Kidney glomerular epithelial cell (primary cell): ENCODE results near the gene LRRC55.
"Not testable (repeated sequence)": the region's sequence is repeated elsewhere in the genome, so short reads cannot be mapped to it uniquely, and the experiment has no call there.

Experiments
- DNase-seq: peaks from one replicate; lab custom pipeline; 2025; lab: John Stamatoyannopoulos, UW

The LRRC55 gene

DNA sequence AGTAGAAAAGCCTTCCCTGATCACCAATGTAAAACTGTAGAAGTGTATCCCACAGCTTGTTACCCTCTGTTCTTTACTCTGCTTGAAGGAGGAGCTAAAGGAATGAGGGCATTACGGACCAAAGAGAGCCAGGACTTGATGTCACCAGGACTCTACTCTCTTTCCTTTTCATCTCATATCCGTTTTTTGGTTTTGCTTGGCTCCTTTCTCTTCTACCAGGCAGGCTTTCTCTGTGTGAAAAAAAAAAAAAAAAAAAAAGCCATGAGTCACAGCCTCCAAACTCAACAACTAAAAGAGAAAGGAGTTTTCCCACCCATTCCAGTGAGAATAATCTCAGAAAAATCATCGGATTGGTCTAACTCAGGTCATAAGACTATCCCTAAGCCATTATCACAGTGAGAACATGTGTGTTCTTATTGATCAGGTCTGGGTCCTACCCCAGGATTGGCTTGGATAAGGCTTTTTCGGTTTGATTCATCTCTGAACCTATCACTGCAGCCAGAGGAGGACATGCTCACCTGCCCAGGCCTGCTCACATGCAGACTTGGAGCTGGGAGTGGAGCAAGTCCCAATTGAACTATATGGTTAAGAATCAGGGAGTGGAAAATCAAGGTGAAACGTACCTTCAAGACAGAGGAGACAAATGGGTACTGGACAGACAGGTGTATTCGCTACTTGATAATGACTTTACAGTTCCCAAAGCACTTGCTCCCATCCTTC is 19.4 kb upstream of the LRRC55 start:
- no peak for DNase-seq

DNA sequence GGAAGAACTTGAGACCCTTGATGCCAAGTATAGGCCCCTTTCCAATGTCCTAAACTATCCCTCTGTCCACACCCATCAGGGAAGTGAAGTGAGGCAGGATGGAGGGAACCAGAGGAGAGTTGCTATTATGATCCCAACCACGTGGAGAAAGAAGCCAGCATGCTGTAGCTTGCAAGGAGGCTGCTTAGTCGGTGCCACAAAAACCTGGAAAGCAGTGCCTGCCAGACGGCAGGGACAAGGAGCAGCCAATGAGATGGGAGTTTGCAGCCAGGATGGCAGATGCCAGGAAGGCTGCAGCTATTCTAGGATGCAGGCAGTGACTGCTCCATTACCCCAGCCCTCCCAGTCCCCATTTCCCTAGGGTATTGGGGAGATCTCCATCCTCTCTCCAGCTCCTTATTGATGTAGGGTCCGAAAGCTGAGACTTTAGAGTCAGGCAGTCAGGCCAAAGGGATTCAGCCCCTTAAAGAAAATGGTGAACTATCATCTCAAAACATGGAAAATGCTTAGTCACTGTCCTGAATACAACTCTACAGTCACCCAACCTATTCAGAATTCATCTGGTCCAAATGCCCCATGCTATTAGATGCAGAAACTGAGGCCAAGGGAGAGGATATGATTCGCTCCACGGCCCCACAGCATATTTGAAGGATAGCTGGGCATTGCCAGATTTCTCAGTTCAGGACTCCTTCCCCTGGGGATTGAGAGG is 18.4 kb upstream of the LRRC55 start:
- DNase-seq: no peak

DNA sequence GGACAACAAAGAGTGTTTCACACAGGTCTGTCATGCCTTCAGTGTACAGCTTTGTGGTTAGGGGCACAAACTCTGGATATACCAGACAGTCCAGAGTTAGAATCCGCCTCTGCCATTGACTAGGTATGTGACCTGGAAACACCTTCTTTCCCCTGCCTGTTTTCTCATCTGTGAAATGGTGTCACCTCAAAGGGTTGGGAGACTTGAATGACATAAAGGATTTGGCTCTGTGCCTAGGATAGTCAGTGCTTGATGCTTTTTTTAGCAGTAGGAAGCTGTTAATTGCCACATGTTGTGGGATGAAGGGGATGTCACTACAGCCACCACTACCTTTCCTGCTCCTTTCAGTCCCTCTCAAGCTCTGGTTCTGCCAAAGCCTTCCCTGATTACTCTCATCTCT is 17.4 kb upstream of the LRRC55 start:
- no peak for DNase-seq

DNA sequence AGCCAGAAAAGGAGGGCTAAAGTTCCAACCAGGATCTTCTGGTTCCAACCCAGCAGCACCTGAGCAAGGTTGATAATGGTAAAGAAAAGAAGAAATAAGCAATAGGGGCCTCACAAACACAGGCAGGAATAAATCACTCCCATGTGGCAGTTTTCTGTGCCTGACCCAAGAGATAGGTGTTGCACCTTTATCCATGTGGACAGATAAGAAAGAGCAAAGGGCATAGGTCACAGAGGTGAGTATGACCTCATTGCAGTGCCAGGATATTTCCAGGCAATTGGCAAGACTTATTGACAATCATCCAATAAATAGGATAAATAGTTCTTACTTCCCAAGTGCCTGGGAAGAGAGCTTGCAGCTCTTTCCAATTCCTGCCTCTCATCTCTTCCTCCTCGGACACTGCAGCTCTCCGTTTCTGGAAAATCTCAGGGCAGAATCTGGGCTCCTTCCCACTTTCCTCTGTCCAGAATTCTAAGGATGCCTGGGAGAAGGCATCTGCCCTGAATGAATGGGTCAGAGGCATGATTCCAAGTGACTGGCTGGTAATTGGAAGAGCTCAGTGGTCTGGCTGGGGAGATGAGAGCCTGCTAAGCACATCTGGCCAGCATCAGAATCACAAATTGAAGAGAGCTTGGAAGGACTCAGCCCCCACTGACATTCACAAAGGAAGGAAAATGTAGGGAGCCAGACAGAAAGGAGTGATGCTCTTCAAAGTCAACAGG is 14.5 kb upstream of the LRRC55 start:
- DNase-seq: no peak

DNA sequence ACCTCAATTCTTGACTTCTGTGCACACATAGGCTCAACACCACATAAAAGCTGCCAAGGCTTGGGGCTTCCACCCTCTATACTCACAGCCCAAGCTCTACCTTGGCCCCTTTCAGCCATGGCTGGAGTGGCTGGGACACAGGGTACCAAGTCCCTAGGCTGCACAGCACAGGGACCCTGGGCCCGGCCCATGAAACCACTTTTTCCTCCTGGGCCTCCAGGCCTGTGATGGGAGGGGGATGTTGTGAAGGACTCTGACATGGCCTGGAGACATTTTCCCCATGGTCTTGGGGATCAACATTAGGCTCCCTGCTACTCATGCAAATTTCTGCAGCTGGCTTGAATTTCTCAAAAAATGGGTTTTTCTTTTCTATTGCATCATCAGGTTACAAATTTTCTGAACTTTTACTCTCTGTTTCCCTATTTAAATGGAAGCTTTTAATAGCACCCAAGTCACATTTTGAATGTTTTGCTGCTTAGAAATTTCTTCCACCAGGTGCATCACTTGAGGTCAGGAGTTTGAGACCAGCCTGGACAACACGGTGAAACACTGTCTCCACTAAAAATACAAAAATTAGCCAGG is 11.9 kb upstream of the LRRC55 start:
- not testable (repeated sequence) for DNase-seq

DNA sequence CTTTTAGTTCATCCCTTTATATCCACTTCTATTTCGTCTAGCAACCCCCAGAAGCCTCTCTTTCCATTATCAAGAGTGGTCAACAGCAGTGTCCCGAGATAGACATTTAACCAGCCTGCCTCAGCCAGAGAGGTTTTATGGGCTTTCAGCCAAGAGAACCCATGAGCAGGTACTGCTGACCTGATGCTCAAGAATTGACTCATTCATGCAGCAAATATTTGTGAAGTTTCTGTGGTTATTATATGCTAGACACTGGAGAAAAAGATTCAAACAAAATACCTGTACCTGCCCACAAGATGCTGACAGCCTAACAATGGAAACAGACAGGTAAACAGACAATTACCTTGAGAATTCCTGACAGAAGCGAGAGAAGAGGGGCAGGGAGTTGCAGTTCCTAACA is 9.7 kb upstream of the LRRC55 start:
- DNase-seq: no peak

DNA sequence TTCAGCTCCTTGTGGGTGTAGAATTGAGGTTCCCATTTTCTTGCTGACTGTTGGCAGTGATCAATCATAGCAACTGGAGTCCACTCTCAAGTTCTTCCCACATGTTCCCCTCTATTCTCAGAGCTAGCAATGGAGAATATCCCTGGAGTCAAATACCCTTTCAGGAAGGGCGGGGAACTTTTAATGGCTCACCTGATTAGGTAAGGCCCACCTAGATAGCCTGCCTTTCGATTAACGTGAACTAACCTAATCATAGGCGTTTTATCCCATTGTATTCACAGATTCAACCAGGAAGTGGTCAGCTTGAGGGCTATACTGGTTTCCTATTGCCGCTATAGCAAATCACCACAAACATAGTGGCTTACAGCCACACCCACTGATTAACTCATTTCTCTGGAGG is 7.1 kb upstream of the LRRC55 start:
- DNase-seq: no peak

DNA sequence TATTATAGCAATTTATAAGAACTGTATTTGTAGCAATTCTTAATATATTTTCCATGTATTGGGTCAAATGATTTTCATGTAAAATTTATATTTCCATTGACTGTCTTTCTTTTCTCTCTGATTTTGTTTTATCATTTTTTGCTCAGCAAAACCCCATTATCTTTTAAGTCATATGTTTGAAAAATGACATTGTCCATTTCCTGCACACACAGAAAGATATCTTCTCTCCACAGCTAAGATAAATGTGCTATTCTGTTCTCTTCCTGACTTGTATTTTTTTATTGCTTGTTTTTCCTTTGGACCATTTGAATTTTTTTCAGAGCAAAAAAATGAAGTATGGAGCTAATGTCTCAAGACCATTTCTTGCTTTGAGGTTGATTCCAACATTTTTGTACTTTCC is 6.3 kb upstream of the LRRC55 start:
- no peak for DNase-seq

DNA sequence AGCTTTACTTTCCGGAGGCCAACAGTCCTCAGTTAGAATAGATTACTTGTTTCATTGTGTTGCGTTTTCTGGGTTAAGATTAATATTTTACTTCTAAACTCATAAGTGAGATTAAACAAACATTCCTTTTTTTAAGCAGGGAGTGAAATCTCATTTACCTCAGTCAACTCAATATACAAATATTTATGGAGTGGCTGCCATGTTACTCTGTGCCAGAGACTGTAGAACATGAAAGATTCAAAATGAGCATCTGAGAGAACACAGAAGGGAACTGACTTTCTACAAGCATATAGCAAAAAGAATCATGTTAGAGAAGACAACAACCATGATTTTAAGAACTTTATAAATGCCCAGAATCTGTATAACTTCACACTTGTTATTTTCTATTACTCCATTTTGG is 3.4 kb upstream of the LRRC55 start:
- no peak for DNase-seq

DNA sequence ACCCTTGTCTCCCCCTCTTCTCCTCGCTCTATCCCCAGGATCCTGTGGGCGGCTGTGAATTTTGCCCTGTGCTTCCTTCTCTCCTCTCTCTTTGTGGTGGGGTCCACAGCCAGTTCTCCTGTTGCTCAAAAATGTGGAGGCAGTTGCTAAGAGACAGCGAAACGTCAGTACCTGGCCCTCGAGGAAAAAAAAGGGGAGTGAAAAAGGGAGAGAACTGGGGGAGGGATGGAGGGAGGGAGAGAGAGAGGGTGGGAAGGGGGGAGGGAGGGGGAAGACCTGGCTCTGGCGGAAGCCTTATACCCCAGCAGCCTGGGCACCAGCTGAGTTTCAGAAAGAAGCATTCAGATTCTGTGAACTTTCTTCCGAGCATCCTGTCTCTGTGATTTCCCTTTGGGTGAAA is 2.1 kb upstream of the LRRC55 start:
- DNase-seq: no peak

DNA sequence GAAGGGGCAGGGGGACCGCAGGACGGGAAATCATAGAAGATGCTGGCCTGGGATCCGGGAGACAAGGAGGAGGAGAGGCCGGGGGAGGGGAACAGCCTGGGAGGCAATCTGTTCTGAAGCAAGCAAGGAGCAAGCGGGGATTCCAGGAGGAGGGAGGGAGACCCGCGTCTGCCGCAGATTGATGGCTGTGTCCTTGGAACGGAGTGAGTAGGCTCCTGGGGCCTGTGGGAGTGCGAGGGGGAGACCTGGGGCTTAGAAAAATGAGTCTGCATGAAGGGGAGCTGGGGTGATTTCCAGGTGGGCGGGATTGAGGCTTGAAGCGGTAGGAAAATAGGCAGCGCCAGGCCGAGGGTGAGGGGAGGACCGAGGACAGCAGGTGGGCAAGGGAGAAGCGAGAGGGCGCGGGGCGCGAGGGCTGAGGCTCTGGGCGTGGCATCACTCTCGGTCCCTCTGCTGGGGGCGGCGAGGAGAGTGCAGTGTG is 1.6 kb upstream of the LRRC55 start:
- DNase-seq: no peak

DNA sequence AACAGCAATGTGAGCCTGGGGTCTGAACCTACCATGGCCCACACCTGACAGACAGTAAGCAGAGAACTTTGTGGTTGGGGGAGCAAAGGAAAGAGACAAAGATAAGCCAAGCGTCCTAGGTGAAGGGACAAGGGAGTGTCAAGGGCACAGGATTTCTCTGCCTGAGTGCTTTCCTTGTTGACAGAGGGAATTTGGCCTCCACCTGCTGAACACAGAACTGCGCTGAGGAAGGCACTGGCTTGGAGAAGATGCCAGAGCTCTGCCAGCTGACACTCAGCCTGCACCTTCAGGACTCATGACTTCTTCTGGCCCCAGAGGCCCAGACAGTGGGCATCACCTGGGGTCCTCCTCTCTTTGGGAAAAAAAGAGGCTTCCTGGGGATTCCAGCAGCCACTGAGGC is 789 bp upstream of the LRRC55 start:
- DNase-seq: no peak

DNA sequence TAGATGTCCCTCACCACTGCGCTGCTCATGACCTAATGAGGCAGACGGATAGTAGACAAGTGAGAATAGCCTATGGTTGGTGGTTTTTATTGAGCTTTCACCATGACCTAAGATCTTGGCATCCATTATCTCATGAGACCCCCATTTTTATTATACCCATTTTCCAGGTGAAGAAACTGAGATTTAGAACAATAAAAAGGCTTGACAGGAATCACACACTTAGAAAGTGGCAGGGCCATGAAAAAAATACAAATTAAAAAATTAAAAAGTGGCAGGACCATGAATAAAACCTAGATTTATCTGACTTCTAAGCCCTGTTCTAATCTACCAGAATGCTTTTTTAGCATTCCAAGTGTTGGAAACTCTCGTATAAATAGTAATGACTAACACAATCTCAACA is 1.1 kb downstream of the LRRC55 start:
- DNase-seq: no peak

DNA sequence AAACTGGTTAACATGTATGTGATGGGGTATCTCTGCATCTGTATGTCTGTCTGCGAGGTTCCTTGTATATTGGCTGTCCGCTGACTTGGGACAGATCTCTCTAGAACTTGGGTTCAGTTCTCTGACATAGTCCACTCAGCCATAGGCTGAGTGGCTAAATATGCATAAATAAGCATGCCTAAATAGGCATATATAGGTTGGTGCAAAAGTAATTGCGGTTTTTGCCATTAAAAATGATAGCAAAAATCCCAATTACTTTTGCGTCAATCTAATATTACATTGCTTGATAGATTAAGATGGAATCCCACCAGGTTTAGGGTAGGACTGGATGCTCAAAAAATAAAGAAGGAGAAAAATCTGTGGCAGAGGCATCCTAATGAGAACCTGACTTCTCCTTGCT is 8.8 kb downstream of the LRRC55 start:
- DNase-seq: no peak

DNA sequence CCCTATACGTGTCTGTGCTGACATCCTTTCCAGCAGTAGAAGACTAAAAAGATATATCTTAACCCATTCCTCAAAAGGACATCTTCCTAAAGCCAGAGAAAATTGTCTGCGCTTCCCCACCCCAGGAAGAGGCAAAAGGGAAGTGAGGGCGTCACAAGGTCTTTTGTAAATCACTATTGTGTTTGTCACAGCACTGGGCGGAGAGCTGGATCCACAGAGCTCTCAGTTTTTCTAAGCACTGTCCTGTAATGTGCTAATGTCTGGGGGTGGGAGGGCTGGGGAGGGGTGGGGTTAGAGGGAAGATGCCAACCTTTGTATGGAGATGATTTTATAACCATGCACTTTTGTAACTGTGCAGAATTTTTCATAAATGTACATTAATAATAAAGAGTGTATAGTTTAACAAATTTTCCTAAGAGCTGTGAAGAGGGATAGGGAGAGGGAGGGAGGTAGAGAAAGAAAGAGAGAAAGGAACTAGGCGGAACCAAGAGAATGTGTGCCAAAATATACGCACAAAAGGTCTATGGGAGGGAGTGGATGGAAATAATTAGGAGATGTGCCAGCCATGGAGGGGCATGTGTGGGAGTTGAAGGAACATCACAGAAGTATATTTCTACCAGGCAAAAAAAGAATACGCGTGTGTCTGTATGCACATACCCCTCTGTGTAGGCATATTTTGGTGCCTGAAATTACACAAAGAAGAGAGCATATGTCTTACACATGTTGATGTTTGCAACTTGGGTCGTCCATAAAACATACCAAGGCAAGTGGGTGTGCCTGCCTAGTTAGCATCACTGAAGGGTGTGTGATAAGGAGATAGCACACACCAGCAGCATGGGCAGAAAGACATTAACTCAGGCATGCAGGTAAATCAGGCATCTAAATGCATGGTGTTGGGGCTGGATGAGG is 9.8 kb downstream of the LRRC55 start:
- no peak for DNase-seq

DNA sequence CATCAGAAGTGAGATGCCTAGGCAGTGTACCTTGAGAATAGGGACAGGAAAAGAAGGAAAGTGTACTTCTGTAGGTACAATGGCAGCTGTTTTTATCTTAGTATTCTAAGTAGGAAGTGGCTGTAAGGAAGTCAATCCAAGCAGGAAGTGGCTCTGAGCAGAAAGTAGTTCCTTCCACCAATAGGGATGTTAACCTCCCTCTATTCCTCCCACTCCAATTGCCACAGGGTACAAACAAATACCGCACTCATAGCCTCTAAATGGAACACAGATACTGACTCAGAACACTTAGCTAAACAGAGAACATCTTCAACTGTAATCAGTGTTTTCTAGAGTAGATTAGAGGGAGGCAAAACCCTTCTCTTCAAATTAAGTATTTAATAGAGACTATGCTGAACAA is 10.6 kb downstream of the LRRC55 start:
- no peak for DNase-seq

DNA sequence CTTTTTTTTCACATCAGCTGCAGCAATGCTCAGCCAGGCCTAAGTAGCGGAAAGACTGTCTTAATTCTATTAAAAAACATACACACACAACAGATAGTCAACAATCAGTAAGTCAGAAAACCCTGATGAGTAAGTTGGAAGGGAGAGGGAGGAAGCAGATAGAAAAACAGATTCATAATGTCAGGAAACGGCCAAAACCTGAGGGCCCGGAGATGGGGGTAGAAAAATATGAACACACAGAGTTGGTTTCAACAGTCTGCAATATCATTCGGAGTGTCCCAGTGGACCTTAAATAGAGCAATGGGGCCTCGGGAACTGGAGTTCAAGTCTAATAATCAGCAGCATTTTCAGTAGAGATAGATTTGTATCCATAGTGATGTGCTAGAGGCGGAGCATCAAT is 14.8 kb downstream of the LRRC55 start:
- no peak for DNase-seq

DNA sequence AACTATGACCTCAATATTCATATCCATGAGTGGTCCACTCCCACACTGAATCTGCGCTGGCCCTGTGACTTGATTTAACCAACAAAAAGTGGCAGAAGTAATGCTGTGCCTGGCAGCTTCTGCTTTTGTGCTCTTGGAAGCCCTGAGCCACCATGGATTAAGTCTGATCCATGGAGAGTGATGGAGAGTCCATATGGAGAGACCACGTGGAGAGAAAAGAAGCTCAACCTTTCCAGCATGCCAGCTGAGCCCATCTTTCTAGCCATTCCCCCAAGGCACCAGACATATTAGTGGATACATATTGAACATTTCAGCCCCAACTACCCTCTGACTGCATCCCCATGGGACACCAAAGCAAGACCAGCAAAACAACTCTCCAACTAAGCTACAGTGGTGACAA is 16.0 kb downstream of the LRRC55 start:
- no peak for DNase-seq

DNA sequence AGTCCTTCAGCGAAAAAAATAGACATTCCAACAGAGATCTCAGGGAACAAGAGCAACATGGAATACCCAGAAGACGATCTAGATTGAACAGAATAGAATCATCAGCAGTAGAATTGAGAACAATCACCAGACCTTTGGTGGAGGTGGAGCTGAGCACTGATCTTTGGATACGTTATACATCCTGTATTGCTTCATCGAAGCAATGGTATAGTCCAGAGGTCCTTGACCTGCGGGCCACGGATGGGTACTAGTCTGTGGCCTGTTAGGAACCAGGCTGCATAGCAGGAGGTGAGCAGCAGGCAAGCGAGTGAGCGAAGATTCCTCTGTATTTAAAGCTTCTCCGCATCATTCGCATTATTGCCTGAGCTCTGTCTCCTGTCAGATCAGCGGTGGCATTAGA is 17.6 kb downstream of the LRRC55 start:
- DNase-seq: no peak

DNA sequence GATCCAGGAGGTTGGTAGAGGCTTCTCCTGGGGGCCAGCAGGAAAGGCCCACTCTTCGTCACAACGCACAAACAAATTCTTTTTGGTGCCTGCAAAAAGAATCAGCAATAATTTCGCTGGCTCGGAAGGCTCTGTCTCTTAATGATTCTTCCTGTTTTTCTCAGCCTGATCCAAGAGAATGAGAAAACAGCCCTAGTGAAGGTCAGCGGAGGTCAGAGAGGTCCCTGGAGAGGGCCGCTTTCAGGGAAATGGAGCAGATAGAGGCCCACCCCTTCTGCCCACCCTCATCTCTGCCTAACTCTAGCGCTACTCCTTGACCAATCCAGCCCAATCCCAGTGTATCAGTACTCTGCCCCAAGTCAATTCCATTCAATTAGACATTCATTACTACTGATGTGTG is 19.2 kb downstream of the LRRC55 start:
- DNase-seq: no peak

DNA sequence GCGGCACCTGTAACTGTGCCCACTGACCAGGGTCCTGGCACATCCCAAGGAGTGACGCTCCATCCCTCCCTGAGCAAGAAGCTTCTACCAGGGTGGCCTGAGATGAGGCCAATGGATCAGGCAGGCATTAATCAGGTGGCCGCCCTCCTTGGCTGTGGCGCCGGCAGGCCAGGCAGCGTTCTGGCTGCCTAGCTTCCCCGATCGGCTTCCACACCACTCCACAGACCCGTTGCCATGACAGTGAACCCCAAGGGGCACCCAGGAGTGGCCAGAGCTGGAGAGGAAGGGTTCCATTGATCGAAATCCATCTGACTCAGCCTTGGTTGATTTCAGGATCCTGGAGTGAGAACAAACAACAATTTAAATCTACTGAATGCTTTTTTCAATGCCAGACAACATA is 20.5 kb downstream of the LRRC55 start:
- DNase-seq: no peak

DNA sequence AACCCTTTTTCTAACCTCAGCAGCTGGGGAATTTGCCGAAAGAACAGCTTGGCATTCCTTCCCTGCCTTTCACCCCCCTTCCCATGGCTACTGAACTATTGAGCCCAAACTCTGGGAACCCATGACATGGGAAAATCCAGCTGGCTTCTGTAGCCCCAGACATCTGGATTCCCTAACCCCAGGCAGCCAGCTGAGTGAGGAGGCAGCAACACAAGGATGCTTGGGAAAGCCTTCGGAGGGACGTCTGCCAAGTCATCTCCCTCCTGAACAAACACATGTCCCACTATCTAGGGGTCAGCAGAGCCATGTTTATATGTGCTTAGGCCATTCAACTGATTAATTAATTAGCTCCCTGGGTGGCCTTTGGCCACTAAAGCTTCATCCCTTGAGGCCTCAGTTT is 21.6 kb downstream of the LRRC55 start:
- DNase-seq: no peak
